Islet precursor cell (in vitro differentiated cells): ENCODE data around the gene TCF3.
"Not testable (repeated sequence)": the region's sequence is repeated elsewhere in the genome, so short reads cannot be mapped to it uniquely, and the experiment has no call there.

Experiments
- DNase-seq: peaks from one replicate; pipeline ENCODE4 v3.0.0-alpha.2; 2018

Gene TCF3

DNA sequence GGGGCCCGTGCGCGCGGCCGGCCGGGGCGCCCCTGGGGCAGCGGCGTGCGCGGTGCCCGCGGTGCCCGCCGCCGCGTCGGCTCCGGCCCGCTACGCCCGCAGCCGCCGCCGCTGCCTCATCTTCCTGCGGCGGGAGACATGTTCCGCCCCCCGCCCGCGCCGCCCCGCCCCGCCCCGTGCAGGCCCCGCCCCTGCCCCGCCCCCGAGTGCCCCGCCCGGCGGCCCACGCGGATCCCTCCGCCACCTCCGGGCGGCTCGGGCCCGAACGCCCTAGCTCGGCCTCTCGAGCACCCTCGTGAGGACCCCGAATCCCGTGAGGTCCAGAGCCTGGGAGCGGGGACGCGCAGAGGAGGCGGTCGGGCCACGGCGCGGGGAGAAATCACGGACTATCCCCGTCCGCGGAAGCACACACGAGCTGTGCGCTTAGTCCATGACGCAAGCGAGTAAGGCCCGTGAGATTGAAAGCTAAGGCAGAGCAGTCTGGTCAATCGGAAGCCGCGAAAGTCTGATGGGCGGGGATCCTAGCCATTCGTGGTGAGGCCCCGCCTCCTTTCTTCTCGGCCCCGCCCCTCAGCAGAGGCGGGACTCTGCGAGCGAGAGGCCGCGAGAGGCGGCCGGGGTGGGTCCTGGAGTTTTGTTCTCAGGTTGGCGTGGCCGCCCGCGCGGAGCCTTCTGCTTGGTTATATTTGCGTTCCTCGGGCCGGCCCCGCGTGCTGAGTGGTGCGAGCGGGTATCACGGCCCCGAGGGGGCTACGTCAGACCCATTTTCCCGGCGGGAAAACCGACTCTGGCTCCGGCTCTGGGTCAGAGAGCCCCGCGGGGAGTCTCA lies at the start of gene TCF3:
Gene TCF3 (minus strand): TSS at position 145 of the 829 bp plus-strand sequence. CDS start 2,367 bp downstream, outside the sequence.
- peak; percentile 99 for DNase-seq

DNA sequence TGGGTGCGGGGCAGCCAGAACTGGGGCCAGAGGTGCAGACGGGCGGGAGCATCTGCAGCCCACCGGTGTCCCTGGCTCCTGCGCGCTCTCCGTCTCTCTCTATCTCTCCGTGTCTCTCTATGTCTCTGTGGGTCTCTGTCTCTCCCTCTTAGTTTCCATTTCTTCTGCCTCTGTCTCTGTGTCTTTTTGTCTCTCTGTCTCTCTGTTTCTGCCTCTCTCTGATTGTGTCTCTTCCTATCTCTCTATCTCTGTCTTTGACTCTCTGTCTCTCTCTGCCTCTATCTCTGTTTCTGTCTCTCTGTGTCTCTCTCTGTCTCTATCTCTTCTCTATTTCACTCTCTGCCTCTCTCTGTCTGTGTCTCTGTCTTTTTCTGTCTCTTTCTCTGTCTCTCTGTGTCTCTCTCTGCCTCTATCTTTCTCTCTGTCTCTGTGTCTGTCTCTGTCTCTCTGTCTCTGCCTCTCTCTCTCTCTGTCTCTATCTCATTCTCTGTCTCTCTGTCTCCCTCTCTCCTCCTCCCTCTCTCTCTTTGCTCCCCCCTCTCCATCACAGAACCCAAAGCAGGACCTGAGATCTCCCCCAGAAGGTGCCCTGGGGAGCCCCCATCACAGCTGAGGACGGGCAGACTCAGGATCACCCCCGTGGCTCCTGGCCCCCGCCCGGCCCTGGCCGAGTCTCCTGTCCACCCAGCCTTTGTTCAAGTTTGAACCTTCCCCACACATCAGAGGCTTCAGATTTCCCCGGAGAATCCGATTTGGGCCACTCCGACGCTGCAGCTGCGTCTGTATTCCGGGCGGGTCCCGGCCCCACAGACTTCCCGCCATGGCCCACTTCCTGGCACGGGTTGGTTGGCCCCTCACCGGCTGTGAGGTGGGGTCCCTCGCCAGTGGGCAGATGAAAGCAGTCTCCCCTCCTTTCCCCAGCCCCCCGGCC lies 48.6 kb upstream of the TCF3 start:
- no peak for DNase-seq

DNA sequence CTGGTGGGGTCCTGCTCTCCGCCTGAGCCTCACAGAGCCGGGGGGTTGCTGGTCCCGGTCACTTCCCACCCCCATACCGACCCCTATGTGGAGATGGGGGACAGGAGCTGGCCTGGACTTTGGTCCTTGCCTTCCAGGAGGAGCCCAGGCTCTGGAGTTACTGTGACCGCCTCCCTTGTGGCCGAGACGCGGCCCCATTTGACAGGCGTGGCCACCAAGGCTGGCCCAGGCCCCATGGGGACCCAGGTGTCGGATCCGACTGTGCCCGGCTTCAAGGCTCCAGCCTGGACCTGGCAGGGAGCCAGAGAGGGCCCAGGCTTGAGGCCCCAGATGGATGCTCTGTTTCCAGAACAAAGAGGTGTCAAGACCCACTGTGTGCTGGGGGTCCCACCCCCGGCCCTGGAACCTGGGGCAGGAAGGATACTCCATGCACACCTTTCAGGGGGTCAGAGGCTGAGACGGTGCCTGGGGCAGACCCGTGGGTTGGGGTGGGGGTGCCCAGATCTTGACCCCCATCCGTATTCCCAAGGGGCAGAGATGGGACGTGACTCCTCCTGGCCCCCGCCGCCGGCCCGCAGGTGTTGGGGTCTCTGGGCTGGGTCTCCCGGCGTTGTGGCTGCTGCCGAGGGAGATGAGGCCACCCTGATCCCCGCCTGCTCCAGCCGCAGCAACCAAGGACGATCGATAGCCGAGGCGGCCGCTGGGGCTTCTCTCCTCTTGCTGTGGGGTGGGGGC lies 47.8 kb upstream of the TCF3 start:
- no peak for DNase-seq

DNA sequence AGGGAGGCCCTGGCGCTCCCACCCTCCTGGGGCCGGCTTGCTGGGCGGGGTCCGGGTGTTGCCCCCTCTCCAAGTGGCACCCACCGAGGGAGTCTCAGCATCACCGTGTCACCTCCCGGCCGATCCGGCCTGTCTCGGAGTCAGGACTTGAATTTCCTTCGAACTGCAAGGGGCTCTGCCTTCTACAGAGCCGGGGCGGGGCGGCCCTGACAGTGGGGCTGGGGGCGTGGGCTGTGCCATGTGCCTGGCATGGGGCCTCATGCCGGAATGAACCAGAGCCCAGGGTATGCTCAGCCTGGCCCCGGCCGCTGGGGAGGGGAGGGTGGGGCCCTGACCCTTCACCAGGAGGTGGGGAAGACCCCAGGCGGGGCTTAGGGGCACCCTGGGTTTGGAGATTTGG lies 47.0 kb upstream of the TCF3 start:
- DNase-seq: no peak

DNA sequence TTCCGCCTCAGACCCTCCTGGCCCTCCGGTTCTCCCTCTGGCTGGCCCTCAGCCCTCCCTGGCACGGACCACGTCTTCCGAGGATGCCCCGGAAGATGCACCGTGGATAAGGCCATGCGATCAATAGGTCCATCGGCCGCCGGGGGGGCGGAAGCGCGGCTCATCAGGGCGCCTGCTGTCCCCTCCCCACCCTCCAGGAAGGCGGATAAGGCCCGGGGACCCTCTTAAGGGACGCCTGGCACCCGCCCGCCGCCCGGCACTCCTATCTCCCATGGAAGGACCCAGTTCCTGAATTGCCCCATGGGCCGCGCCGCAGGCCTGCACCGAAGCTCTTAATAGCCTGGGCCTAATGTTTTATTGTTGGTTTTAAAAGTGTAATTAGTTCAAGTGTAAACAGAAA lies 46.2 kb upstream of the TCF3 start:
- no peak for DNase-seq

DNA sequence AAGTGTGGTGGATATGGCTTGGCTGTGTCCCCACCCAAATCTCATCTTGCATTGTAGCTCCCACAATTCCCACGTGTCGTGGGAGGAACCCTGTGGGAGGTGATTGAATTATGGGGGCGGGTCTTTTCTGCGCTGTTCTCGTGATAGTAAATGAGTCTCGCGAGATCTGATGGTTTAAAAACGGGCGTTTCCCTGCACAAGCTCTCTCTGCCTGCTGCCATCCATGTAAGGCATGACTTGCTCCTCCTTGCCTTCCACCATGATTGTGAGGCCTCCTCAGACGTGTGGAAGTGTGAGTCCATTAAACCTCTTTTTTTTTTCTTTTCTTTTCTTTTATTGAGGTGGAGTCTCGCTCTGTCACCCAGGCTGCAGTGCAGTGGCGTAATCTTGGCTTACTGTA lies 43.1 kb upstream of the TCF3 start:
- not testable (repeated sequence) for DNase-seq

DNA sequence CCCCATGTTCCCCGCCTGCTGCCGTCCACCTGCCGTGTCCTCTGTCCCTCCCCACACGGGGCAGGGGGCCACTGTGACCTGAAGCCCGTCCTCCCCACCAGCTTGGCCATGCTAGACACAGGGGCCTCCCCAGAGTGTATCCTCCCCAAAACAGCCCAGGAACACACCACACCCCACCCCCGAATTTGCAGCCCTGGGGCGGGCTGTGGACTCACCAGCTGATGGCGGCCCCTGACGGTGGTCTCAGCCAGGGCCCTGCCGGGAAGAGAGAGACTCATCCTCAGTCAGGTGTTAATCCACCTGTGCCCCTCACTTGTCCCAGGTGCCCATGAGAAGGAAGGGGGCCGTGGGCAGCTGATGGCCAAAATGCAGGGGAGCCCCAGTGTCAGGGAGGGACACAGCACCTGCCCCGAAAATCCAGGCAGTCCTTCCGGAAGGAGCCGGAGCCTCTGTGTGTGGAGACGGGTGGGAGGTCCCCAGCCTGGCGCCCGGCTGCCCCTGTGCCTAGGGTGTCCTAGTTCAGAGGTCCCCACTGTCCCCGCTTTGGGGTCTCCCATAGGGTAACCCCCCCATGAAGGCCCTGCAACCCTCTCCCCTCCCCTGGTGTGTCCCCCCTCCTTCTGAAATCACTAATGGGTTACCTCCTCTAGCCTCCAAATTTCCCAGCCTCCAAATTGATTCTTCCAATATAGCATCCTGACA lies 39.3 kb upstream of the TCF3 start:
- peak; percentile 41 for DNase-seq

DNA sequence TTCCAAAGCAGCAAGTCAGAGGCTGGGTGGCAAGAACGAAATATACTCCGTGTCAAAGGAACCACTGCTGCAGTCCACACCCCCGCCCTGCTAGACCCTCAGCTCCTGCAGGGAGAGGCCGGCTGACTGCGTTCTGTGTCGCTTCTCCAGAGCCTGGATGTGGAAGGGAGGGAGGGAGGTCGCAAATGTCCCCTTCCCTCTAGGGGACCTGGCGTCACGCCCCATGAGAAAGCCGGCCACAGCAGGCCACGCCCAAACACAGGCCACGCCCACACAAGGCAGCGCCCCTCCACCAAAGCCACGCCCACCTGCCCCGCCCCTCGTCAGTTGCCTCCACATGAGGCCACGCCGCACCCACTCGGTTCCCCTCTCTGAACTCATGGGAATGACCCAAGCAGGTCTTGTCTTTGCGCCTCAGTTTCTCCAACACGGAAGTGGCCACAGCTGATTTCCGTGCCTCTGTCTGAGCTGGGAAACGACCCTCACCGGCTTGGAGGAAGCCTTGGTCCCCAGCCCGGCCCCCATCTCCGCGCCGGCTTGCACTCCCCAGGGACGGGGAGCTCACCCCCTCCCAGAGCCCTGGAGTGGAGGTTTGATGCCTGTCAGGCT lies 38.4 kb upstream of the TCF3 start:
- peak; percentile 74 for DNase-seq

DNA sequence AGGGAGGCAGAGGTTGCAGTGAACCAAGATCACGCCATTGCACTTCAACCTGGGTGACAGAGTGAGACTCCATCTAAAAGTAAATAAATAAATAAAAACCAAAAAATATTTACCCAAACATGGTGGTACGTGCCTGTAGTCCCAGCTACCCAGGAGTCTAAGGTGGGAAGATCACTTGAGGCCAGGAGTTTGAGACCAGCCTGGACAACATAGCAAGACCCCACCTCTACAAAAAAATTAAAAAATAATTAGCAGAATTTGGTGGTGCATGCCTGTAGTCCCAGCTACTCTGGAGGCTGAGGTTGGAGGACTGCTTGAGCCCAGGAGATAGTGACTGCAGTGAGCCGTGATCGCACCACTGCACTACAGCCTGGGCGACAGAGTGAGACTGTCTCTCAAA lies 33.4 kb upstream of the TCF3 start:
- DNase-seq: not testable (repeated sequence)

DNA sequence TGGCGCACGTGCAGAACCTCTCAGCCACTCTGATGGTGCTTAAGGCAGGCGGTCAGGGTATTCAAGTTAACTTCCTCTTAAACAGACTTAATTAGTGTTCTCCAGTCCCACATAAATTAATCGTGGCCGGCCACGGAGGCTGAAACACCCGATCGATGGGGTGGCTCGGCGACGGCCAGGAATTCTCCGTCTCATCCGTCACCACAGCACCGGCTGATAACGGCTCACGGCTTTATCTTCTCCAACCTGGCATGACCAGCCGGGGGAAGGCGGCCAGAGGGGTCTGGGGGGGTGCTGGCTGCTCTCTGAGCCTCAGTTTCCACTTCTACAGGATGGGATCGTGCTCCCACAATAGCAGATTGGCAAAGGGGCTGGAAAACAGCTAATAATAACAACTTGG lies 32.6 kb upstream of the TCF3 start:
- no peak for DNase-seq

DNA sequence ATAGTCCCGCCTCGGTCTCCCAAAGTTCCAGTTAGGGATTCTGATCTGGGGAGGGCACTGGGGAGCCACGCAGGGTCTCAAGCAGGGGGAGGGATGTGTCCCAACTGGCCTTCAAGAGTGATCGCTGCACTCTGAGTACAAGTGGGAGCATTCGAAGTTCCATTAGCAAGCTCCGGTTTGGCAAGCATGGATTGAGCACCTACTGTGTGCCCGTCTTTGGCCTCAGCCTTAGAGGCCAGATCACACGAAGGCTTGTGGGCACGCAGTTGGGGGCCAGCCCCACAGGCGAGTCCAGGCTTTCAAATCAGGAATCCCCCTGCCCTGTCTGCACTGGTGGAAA lies 32.1 kb upstream of the TCF3 start:
- DNase-seq: peak; percentile 35

DNA sequence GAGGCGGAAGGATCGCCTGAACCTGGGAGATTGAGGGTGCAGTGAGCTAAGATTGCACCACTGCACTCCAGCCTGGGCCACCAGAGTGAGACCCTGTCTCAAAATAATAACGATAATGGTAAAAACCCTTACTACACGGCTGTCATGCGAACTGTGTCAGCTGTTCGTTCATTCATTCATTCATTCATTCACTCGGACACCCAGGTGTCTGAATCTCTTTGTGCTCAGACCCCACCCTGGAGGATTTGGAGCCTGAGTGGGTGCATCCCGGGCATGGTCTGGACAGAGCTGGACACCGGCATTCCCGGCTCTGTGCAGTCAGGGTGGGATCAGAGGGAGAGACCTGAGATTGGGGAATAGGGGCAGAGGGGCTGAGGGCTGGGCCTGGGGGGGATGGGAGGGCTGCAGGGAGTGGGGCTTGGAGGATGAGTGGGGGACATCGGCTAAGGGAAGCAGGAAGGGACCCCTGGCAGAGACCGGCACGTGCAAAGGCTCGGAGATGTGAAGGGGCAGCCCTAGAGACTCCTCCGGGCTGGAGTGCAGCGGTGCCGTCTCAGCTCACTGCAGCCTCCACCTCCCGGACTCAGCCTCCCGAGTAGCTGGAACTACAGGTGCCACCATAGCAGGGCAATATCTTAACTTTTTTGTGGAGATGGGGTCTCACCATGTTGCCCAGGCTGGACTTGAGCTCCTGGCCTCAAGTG lies 31.6 kb upstream of the TCF3 start:
- no peak for DNase-seq

DNA sequence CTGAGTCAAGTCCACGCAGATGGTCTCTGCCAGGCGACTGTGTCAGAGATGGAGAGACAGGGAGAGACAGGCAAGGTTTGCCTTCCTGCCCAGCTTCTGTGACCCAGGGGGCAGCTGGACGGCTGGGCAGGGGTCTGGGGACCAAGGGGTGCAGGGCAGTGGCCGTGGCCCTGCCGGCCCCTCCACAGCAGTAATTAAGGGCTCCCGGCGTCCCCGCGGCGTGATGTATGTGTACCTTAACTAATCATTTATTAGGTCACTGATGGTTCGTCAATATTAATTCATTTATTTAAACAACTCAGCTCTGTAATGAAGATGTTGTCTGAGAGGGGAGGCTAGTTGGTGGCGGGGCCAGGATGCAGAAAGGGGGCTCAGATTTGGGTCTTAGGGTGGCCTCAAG lies 28.6 kb upstream of the TCF3 start:
- peak; percentile 6 for DNase-seq

DNA sequence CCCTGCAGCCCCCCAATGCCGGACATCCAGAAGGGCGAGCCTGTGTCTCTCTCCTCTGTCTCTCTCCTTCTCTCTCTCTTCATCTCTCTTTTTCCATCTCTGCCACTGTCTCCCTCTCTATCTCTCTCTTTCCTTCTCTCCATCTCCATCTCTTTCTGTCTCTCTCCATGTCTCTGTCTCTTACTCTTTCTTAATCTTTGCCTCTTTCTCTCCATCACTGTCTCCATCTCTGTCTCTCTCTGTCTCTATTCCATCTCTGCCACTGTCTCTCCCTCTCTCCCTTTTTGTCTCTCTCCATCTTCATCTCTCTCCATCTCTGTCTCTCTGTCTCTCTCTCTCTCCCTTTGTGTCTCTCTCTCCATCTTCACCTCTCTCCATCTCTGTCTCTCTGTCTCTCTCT lies 25.7 kb upstream of the TCF3 start:
- no peak for DNase-seq

DNA sequence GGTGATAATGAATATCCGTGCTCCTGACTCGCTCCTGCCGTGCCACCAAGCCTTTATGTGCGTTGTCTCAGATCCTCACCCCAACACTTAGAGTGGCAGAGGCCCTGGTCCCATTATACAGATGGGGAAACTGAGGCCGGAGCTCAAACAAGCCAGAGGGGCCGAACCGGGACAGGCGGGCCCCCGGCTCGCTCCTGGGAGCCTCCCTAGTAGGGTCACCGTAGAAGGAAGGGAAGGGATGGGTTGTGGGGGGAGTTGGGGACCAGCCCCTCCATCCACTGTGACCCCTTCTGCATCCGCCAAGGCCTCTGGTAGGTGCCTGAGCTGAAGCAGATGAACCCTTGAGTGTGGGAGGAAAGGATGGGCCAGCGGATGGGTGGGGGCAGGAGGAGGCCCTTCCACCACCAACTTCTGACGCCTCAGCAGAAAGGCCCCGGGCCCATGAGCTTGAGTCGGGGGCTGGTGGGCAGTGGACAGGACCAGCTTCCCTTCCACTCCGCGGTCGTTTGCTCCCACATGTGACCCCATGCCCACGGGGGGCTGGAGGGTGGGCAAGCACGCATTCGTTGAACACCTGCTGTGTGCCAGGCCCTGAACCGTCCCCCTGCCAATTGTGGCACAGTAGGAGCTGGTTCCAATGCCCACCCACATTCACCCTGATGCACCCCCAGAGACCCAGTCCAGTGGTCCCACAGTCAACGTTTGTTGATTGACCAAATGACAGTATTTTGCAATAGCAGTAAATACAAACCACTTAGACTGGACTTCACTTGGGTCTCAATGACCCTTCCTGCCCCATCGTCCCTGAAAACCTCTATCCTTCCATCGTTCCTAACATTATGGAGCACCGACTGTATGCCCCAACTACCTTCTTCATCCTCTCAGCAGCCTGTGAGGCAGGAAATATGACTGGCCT lies 24.2 kb upstream of the TCF3 start:
- DNase-seq: no peak

DNA sequence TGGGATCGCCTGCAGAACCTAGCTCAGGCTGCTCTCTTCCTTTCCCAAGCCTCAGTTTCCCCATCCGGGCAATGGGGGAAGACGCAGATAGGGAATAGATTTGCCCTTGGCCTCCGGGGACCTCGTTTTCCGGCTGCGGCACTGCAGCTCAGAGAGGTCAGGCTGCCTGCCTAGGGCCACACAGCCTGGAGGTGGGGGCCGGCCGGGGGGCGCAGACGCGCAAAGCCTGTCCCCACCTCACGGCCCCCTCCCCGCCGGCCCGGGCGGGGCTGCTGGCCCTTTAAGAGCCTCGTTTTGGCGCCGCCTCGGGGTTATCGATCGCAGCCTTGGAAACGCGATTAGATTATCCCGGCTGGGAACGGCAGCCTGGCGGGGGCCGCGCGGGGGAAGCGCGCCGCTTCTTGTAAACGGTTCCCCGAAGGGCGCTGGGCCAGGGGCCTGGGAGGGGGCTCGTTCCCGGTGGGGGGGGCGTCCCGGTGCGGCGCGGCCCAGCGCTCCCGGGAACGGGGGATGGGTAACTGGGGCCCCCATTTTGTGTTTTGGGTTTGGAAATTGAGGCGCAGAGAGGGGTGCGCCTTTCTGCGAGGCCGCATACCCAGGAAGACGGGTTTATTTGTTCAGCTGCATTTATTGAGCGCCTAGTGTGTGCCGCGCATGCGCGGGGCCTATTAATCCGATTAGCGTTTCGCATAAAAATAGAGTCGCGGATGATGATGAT lies 23.4 kb upstream of the TCF3 start:
- DNase-seq: peak; percentile 59

DNA sequence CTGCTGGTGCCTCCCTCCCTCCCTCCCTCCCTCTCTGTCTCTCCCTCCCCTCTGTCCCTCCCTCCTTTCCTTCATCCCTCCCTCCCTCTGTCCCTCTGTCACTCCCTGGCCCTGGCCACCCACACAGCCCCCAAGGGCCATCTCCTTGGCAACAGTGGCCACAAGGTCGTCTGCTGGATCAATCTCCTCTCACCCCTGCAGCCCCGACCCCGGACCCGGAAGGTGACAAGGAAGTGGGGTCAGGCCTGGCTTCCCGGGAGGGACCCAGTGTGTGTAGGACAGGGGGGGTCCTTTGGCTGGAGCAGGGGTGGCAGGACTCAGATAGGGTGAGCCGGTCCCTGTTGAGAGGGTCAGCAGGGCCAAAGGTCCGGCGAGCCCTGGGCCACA lies 21.9 kb upstream of the TCF3 start:
- DNase-seq: no peak

DNA sequence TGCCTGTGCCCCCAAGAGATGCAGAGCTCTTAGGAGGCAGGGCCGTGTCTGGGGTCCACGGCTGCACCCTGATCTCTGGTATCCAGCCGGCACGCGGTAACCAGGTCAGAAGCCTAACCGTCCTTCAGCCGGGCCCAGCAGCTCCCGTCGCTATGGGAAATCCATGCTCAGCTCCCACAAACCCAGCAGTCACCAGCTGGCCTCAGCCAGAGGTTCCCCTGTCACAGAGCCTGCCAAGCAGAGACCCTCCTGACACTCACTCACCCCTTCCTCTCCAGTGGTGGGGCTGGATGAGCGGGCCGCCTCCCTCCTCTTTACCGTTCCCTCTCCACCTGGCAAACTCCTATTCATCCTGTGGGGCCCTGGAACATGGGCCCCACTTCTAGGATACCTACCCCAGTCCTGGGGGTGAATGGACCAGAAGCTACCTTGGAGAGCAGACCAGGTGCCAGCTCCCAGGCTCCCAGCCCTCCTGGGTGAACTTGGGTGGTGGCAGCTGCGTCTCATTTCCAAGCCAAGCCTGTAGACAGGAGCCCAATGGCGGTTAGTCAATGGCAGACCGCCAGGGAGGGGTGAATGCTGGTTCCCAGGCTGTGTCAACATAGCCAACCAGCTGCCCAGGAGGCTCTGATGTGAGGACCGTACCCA lies 21.4 kb upstream of the TCF3 start:
- DNase-seq: peak; percentile 55
